HL-60/S4 treated with phorbol 12-myristate 13-acetate at 8.2 ng/mL for 4 days and 3 days (cell line): ENCODE results near the gene GORASP2.
"Not testable (repeated sequence)": the region's sequence is repeated elsewhere in the genome, so short reads cannot be mapped to it uniquely, and the experiment has no call there.

ENCODE experiments used
- in situ Hi-C: fragments of 300-500 bp; cut with MboI; formaldehyde crosslinking; loops from 2 replicates; pipeline ENCODE4 v1.15.0; 2022; ENCODE audit warnings: low sequenced_read_pairs

GORASP2 gene

GRCh38 chr2:170928824-170929685, at the start of gene GORASP2:
TSS of gene GORASP2 (plus strand) at chr2:170929253. CDS start at chr2:170929341, 88 bp downstream.
- in situ Hi-C loops, result no loop called here

- in situ Hi-C loops, result no loop called here
Measured at GRCh38 chr2:170881840-170882239, 47.2 kb upstream of the GORASP2 start.

GRCh38 chr2:170882758-170883157, 46.3 kb upstream of the GORASP2 start:
- in situ Hi-C loops, result no loop called here

- in situ Hi-C loops, result no loop called here
Measured at GRCh38 chr2:170883683-170884082, 45.4 kb upstream of the GORASP2 start.

- in situ Hi-C loops, result no loop called here
Measured at GRCh38 chr2:170885130-170885791, 43.8 kb upstream of the GORASP2 start.

GRCh38 chr2:170886386-170886785, 42.7 kb upstream of the GORASP2 start:
- in situ Hi-C loops, result no loop called here

- in situ Hi-C loops, result no loop called here
Measured at GRCh38 chr2:170887496-170887895, 41.6 kb upstream of the GORASP2 start.

- in situ Hi-C loops, result no loop called here
Measured at GRCh38 chr2:170887896-170888295, 41.2 kb upstream of the GORASP2 start.

- in situ Hi-C loops, result no loop called here
Measured at GRCh38 chr2:170891893-170892292, 37.2 kb upstream of the GORASP2 start.

GRCh38 chr2:170892391-170892951, 36.6 kb upstream of the GORASP2 start:
- in situ Hi-C loops, result no loop called here

GRCh38 chr2:170895023-170895757, 33.9 kb upstream of the GORASP2 start:
- in situ Hi-C loops, result no loop called here

- in situ Hi-C loops, result no loop called here
Measured at GRCh38 chr2:170896622-170897021, 32.4 kb upstream of the GORASP2 start.

GRCh38 chr2:170897108-170897507, 31.9 kb upstream of the GORASP2 start:
- in situ Hi-C loops, result no loop called here

GRCh38 chr2:170905864-170906263, 23.2 kb upstream of the GORASP2 start:
- in situ Hi-C loops, result no loop called here

GRCh38 chr2:170911314-170911889, 17.7 kb upstream of the GORASP2 start:
- in situ Hi-C loops, result no loop called here

- in situ Hi-C loops, result not testable (repeated sequence)
Measured at GRCh38 chr2:170914994-170915666, 13.9 kb upstream of the GORASP2 start.

GRCh38 chr2:170917219-170917913, 11.7 kb upstream of the GORASP2 start:
- in situ Hi-C loops, result no loop called here

- in situ Hi-C loops, result no loop called here
Measured at GRCh38 chr2:170917957-170918356, 11.1 kb upstream of the GORASP2 start.

GRCh38 chr2:170921873-170922272, 7.2 kb upstream of the GORASP2 start:
- in situ Hi-C loops, result not testable (repeated sequence)
